Activated CD8-positive, alpha-beta memory T cell treated with anti-CD3 and anti-CD28 coated beads, Interleukin-2, amount 50 U/mL, for 1 hour (primary cell): ENCODE measurements around the gene DOC2A.
"Not testable (repeated sequence)": the region's sequence is repeated elsewhere in the genome, so short reads cannot be mapped to it uniquely, and the experiment has no call there.

Experiments
- DNase-seq: peaks from one replicate; pipeline ENCODE4 v3.0.0-alpha.2; 2020; ENCODE audit errors: extremely low read depth

Gene DOC2A

GRCh38 chr16:29973384-29974246, 37.2 kb downstream of the DOC2A start, which contains the start of gene TAOK2:
TSS of gene TAOK2 (plus strand) at chr16:29973868. CDS start at chr16:29977773, 3,905 bp downstream.
- peak; percentile 83 for DNase-seq

- DNase-seq: no peak
Measured at GRCh38 chr16:29972992-29973383, 37.8 kb downstream of the DOC2A start.

GRCh38 chr16:29972500-29972899, 38.3 kb downstream of the DOC2A start:
- DNase-seq: no peak

GRCh38 chr16:29971304-29971703, 39.5 kb downstream of the DOC2A start:
- DNase-seq: no peak

- DNase-seq: no peak
Measured at GRCh38 chr16:29968205-29968604, 42.6 kb downstream of the DOC2A start.

- DNase-seq: no peak
Measured at GRCh38 chr16:29963021-29963743, 47.6 kb downstream of the DOC2A start.

GRCh38 chr16:29962344-29962994, 48.4 kb downstream of the DOC2A start:
- DNase-seq: no peak

GRCh38 chr16:29961479-29962343, 49.1 kb downstream of the DOC2A start, which contains the start of gene TMEM219:
TSS of gene TMEM219 (plus strand) at chr16:29962079. CDS start at chr16:29963144, 1,065 bp downstream.
- DNase-seq: peak; percentile 59

GRCh38 chr16:29961127-29961478, 49.7 kb downstream of the DOC2A start:
- no peak for DNase-seq

GRCh38 chr16:29959821-29960220, 51.0 kb downstream of the DOC2A start:
- DNase-seq: not testable (repeated sequence)

GRCh38 chr16:29959293-29959692, 51.5 kb downstream of the DOC2A start:
- no peak for DNase-seq

GRCh38 chr16:29958756-29959155, 52.1 kb downstream of the DOC2A start:
- no peak for DNase-seq
